K562 (cell line): Measurements from ENCODE around the gene ZNF577. TPM values are rescaled to one million over a fixed set of nuclear protein-coding genes. Genes with fewer than 3 reads are reported as not detected.
A peak's percentile ranks its signal among the peaks of the same experiment; 100 is the strongest.

ENCODE experiments used
- BRD4 ChIP-seq: fragments of 200-600 bp; sonication (generic); IDR thresholded peaks from 2 replicates; pipeline ENCODE4 v1.6.1; 2017; ENCODE audit warnings: inconsistent platforms
- CBX5 ChIP-seq: IDR thresholded peaks from 2 replicates; pipeline ENCODE4 v1.6.1; 2014; ENCODE audit warnings: low read depth, borderline replicate concordance
- ETV6 ChIP-seq, 3 experiments: fragments of 150-350 bp in 1 of 3; sonication (generic) in 1 of 3; formaldehyde crosslinking in 1 of 3; IDR thresholded peaks; 2 replicates each; pipeline versions ENCODE4 v1.6.1 to v1.8.0; 2014 to 2022; ENCODE audit warnings: borderline replicate concordance in 2 of 3, low read depth in 2 of 3, antibody characterized with exemption in 1 of 3, low read length in 1 of 3, mild to moderate bottlenecking in 1 of 3, missing genetic modification reagents in 1 of 3
- HCFC1 ChIP-seq: IDR thresholded peaks from 2 replicates; pipeline ENCODE4 v1.6.1; 2012; ENCODE audit warnings: low read depth, low read length, improper control_type of control experiment
- HOXB6 ChIP-seq: fragments of 250-450 bp; sonication (Bioruptor Pico); IDR thresholded peaks from 2 replicates; pipeline ENCODE4 v1.5.1; 2022; ENCODE audit warnings: mild to moderate bottlenecking, borderline replicate concordance
- KLF10 ChIP-seq: fragments of 250-450 bp; sonication (Bioruptor Pico); IDR thresholded peaks from 2 replicates; pipeline ENCODE4 v1.6.1; 2021; ENCODE audit warnings: matching md5 sums
- POLR2AphosphoS5 ChIP-seq: IDR thresholded peaks from 2 replicates; pipeline ENCODE4 v1.6.1; 2011; ENCODE audit warnings: mild to moderate bottlenecking, low read depth, low read length, moderate library complexity; ENCODE audit not compliant: control insufficient read depth, insufficient read depth
- RHOXF2B ChIP-seq: fragments of 250-450 bp; sonication (Bioruptor Pico); conservative IDR thresholded peaks from 2 replicates; pipeline ENCODE4 v1.5.1; 2021
- SMARCA5 ChIP-seq: fragments of 450-650 bp; IDR thresholded peaks from 2 replicates; pipeline ENCODE4 v1.6.1; 2016
- SNIP1 ChIP-seq: fragments of 450-650 bp; IDR thresholded peaks from 2 replicates; pipeline ENCODE4 v1.7.1; 2017; ENCODE audit warnings: low read depth, mild to moderate bottlenecking
- ZFPM2 ChIP-seq: fragments of 250-450 bp; sonication (Bioruptor Pico); IDR thresholded peaks from 2 replicates; pipeline ENCODE4 v1.5.1; 2022; ENCODE audit warnings: mild to moderate bottlenecking
- ZNF174 ChIP-seq: fragments of 250-450 bp; sonication (Bioruptor Pico); IDR thresholded peaks from 2 replicates; pipeline ENCODE4 v1.4.0; 2020; ENCODE audit warnings: mild to moderate bottlenecking
- ZNF23 ChIP-seq: fragments of 250-450 bp; sonication (Bioruptor Pico); IDR thresholded peaks from 2 replicates; pipeline ENCODE4 v1.4.0; 2020; ENCODE audit warnings: mild to moderate bottlenecking
- ZNF586 ChIP-seq: fragments of 450-650 bp; formaldehyde crosslinking; conservative IDR thresholded peaks from 2 replicates; pipeline ENCODE4 v1.4.0; 2020; ENCODE audit warnings: mild to moderate bottlenecking, moderate library complexity
- ZNF699 ChIP-seq: fragments of 250-450 bp; sonication (Bioruptor Pico); IDR thresholded peaks from 2 replicates; pipeline ENCODE4 v1.8.0; 2021; ENCODE audit warnings: mild to moderate bottlenecking, moderate library complexity; ENCODE audit not compliant: insufficient replicate concordance
- polyA plus RNA-seq, 8 experiments: library from polyadenylated mRNA; depleted of rRNA in 4 of 8; stranded (reverse) in 5 of 8; unstranded in 3 of 8; fragments of >200 nt; fragmentation: Nextera tagmentation in 2 of 8; fragmentation: Illumina TruSeq in 1 of 8; extraction: Ambion mirVana in 2 of 8; extraction: Trizol in 1 of 8; gene quantifications; 2 replicates each; pipeline versions ENCODE4 v1.2.1 to v1.2.3, GENCODE V29; 2011 to 2014; ENCODE audit warnings: inconsistent platforms in 1 of 8, missing spikeins in 1 of 8
- total RNA-seq, 7 experiments: library from RNA; depleted of rRNA in 6 of 7; stranded (reverse); fragments of >200 nt in 6 of 7; fragmentation: Illumina TruSeq in 2 of 7; extraction: Trizol in 2 of 7; gene quantifications; 2 replicates each; pipeline versions ENCODE4 v1.2.1 to v1.2.3, GENCODE V29; 2011 to 2021; ENCODE audit warnings: low replicate concordance in 1 of 7
- TF ChIP-seq, protein P1 (sequence below): sonication (generic); formaldehyde crosslinking; IDR thresholded peaks from 2 replicates; pipeline ENCODE4 v1.5.0; 2020; ENCODE audit warnings: missing genetic modification reagents
- TF ChIP-seq, protein P2 (sequence below): sonication (generic); formaldehyde crosslinking; IDR thresholded peaks from 2 replicates; pipeline ENCODE4 v1.8.0; 2023; ENCODE audit warnings: mild to moderate bottlenecking, missing genetic modification reagents
- TF ChIP-seq, protein P3 (sequence below): sonication (generic); formaldehyde crosslinking; IDR thresholded peaks from 2 replicates; pipeline ENCODE4 v1.8.0; 2022; ENCODE audit warnings: mild to moderate bottlenecking, missing genetic modification reagents
- TF ChIP-seq, protein P4 (sequence below): sonication (generic); IDR thresholded peaks from 2 replicates; pipeline ENCODE4 v1.6.1; 2016
- TF ChIP-seq, protein P5 (sequence below): fragments of 250-450 bp; sonication (Bioruptor Pico); IDR thresholded peaks from 2 replicates; pipeline ENCODE4 v1.8.0; 2022; ENCODE audit warnings: inconsistent platforms, mild to moderate bottlenecking, moderate library complexity, borderline replicate concordance

ZNF577 gene
- total and polyA plus RNA-seq, 9 of the 15 experiments (the other 6 are each of a cell fraction or from before 2014, with no cell fraction given): 1.3 to 12.7 (median 7.0) TPM

DNA sequence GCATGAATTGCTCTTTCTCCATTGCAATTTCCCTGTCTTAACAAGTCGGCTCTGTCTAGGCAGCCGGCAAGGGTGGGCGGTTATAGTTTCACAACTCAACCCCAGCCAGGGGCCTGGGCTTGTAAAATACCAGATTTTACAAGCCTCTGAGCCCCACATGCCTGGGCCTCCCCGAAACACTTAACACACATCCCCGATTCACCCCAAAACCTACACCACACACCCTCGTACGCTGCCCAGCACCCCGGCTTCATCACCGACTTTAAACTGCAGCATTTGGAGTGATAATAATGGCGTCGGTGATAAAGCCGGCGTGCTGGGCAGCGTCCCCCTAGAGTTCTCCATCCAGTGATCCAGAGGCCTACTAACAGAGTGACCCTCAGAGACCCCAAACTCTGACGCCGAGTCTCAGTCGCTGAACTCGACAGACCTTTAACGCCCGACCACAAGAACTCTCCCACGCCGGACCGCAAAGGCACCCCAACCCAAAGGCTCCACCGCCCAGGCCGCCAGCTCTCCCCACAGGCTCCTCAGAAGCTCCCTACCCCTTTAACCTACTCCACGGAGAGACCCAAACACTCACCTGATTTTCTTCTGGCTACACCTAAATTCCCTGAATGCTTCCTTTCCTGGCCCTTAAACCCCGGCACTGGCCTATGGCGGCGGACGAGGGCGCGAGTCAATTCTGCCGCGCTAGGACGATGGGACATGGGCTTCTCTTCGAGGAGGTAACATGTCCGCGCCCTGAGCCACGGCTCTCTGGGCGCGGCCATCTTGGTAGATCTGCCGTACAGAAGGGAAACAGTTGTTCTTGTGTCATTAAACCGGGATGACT, 16.8 kb upstream of the ZNF577 start, which contains the start of gene ZNF649 (continued):
- TF ChIP-seq CBX5 (no peak), KLF10 (CRISPR knock-in tag) (no peak), ZNF586 (CRISPR knock-in tag) (no peak), ZFPM2 (CRISPR knock-in tag) (no peak), SMARCA5 (no peak), ZNF699 (no peak), ZNF174 (no peak), BRD4 (no peak), HCFC1 (peak; percentile 92), ETV6 (IDR thresholded peaks at IDR 0.05; ENCODE audit: borderline replicate concordance in 1 of 2, low read depth in 2 of 2, low read length in 1 of 2) (no peak), ETV6 (CRISPR knock-in tag; IDR thresholded peaks at IDR 0.05; ENCODE audit: borderline replicate concordance) (no peak), SNIP1 (no peak), POLR2AphosphoS5 (peak; percentile 87), ZNF23 (CRISPR knock-in tag) (no peak), HOXB6 (CRISPR knock-in tag) (no peak), RHOXF2B (CRISPR knock-in tag) (no peak)
- TF ChIP-seq, protein P1, sequence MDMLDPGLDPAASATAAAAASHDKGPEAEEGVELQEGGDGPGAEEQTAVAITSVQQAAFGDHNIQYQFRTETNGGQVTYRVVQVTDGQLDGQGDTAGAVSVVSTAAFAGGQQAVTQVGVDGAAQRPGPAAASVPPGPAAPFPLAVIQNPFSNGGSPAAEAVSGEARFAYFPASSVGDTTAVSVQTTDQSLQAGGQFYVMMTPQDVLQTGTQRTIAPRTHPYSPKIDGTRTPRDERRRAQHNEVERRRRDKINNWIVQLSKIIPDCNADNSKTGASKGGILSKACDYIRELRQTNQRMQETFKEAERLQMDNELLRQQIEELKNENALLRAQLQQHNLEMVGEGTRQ (CRISPR knock-in tag): no peak
- TF ChIP-seq, protein P2, sequence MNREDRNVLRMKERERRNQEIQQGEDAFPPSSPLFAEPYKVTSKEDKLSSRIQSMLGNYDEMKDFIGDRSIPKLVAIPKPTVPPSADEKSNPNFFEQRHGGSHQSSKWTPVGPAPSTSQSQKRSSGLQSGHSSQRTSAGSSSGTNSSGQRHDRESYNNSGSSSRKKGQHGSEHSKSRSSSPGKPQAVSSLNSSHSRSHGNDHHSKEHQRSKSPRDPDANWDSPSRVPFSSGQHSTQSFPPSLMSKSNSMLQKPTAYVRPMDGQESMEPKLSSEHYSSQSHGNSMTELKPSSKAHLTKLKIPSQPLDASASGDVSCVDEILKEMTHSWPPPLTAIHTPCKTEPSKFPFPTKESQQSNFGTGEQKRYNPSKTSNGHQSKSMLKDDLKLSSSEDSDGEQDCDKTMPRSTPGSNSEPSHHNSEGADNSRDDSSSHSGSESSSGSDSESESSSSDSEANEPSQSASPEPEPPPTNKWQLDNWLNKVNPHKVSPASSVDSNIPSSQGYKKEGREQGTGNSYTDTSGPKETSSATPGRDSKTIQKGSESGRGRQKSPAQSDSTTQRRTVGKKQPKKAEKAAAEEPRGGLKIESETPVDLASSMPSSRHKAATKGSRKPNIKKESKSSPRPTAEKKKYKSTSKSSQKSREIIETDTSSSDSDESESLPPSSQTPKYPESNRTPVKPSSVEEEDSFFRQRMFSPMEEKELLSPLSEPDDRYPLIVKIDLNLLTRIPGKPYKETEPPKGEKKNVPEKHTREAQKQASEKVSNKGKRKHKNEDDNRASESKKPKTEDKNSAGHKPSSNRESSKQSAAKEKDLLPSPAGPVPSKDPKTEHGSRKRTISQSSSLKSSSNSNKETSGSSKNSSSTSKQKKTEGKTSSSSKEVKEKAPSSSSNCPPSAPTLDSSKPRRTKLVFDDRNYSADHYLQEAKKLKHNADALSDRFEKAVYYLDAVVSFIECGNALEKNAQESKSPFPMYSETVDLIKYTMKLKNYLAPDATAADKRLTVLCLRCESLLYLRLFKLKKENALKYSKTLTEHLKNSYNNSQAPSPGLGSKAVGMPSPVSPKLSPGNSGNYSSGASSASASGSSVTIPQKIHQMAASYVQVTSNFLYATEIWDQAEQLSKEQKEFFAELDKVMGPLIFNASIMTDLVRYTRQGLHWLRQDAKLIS (CRISPR knock-in tag): 0 out of 2 replicates have a peak, but pooled peaks have one; percentile 25
- TF ChIP-seq, protein P3, sequence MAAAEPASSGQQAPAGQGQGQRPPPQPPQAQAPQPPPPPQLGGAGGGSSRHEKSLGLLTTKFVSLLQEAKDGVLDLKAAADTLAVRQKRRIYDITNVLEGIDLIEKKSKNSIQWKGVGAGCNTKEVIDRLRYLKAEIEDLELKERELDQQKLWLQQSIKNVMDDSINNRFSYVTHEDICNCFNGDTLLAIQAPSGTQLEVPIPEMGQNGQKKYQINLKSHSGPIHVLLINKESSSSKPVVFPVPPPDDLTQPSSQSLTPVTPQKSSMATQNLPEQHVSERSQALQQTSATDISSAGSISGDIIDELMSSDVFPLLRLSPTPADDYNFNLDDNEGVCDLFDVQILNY: no peak
- TF ChIP-seq, protein P4, sequence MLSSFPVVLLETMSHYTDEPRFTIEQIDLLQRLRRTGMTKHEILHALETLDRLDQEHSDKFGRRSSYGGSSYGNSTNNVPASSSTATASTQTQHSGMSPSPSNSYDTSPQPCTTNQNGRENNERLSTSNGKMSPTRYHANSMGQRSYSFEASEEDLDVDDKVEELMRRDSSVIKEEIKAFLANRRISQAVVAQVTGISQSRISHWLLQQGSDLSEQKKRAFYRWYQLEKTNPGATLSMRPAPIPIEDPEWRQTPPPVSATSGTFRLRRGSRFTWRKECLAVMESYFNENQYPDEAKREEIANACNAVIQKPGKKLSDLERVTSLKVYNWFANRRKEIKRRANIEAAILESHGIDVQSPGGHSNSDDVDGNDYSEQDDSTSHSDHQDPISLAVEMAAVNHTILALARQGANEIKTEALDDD: no peak
- TF ChIP-seq, protein P5, sequence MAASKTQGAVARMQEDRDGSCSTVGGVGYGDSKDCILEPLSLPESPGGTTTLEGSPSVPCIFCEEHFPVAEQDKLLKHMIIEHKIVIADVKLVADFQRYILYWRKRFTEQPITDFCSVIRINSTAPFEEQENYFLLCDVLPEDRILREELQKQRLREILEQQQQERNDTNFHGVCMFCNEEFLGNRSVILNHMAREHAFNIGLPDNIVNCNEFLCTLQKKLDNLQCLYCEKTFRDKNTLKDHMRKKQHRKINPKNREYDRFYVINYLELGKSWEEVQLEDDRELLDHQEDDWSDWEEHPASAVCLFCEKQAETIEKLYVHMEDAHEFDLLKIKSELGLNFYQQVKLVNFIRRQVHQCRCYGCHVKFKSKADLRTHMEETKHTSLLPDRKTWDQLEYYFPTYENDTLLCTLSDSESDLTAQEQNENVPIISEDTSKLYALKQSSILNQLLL: no peak
